SK-N-MC (cell line): ENCODE data around the gene TSHZ2.

Experiments used
- DNase-seq: peaks from one replicate; pipeline ENCODE4 v3.0.0-alpha.2; 2011; ENCODE audit warnings: low read depth, low spot score
- H3K27ac ChIP-seq: fragments of 200-600 bp; sonication (generic); 2 replicates; pipeline ENCODE4 v1.5.1; 2016; ENCODE audit warnings: mixed run types
- H3K36me3 ChIP-seq: fragments of 200-600 bp; sonication (generic); 2 replicates; pipeline ENCODE4 v1.6.1; 2017; ENCODE audit warnings: antibody characterized with exemption, low read length, mixed read lengths; ENCODE audit not compliant: insufficient read depth
- H3K4me3 ChIP-seq: fragments of 200-600 bp; sonication (generic); 2 replicates; pipeline ENCODE4 v1.5.1; 2016
- H3K9ac ChIP-seq: fragments of 200-600 bp; sonication (generic); 2 replicates; pipeline ENCODE4 v1.8.0; 2017; ENCODE audit warnings: mixed run types, mixed read lengths; ENCODE audit not compliant: insufficient read length
- H3K9me3 ChIP-seq: fragments of 200-600 bp; sonication (generic); 2 replicates; pipeline ENCODE4 v1.6.1; 2017; ENCODE audit warnings: low read depth, mild to moderate bottlenecking, antibody characterized with exemption, low read length, moderate library complexity, mixed read lengths
- EZH2 ChIP-seq: fragments of 200-600 bp; sonication (generic); IDR thresholded peaks from one replicate; pipeline ENCODE4 v1.6.1; 2017; ENCODE audit warnings: antibody characterized with exemption
- FOXP2 ChIP-seq: optimal IDR thresholded peaks from 2 replicates; pipeline ENCODE3; 2011; ENCODE audit warnings: mild to moderate bottlenecking, moderate library complexity; ENCODE audit not compliant: insufficient read depth; ENCODE audit errors: extremely low read length, control extremely low read depth
- POLR2AphosphoS5 ChIP-seq: IDR thresholded peaks from 2 replicates; pipeline ENCODE4 v1.6.1; 2012; ENCODE audit warnings: mild to moderate bottlenecking, low read depth, low read length, borderline replicate concordance

TSHZ2 gene, protein sequence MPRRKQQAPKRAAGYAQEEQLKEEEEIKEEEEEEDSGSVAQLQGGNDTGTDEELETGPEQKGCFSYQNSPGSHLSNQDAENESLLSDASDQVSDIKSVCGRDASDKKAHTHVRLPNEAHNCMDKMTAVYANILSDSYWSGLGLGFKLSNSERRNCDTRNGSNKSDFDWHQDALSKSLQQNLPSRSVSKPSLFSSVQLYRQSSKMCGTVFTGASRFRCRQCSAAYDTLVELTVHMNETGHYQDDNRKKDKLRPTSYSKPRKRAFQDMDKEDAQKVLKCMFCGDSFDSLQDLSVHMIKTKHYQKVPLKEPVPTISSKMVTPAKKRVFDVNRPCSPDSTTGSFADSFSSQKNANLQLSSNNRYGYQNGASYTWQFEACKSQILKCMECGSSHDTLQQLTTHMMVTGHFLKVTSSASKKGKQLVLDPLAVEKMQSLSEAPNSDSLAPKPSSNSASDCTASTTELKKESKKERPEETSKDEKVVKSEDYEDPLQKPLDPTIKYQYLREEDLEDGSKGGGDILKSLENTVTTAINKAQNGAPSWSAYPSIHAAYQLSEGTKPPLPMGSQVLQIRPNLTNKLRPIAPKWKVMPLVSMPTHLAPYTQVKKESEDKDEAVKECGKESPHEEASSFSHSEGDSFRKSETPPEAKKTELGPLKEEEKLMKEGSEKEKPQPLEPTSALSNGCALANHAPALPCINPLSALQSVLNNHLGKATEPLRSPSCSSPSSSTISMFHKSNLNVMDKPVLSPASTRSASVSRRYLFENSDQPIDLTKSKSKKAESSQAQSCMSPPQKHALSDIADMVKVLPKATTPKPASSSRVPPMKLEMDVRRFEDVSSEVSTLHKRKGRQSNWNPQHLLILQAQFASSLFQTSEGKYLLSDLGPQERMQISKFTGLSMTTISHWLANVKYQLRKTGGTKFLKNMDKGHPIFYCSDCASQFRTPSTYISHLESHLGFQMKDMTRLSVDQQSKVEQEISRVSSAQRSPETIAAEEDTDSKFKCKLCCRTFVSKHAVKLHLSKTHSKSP (N-terminal part only)

DNA sequence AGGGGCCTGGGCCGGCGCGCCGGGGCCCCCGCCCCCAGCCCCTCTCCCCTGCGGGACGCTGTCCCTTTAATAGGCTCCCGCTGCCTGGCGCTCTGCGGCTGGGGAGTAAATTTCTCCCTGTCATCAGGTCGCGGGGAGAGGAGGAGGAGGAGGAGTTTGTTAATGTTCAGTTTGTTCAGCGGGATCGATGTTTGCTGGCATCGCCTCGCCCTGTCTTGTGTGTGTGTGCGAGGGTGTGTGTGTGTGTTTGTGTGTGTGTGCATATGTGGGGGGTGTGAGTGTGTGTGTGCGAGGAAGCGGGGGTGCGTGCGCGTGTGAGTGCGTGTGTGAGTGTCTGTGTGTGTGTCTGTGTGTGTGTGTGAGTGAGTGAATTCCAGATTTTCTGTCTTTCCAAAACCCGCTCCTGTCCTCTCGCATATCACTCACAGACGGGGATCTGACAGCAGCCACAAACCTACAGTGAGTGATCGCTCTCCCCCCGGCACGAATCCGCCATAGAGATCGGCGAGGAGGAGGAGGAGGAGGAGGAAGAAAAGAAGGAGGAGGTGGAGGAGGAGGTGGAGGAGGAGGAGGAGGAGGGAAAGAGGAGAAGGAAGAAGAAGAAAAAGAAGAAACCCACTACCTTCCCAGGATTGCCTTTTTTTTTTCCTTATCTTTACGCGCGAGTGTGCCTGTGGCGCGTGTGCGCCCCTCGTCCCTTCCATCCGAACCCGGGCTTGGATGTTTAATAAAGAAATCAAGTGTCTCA is at the start of gene TSHZ2:
TSS of gene TSHZ2 (plus strand) at position 169 of the 748 bp plus-strand sequence. CDS start 936 bp downstream, outside the sequence.
- no peak within 1 kb of the TSS for H3K27ac ChIP-seq
- TF ChIP-seq EZH2 = no peak
- peak; percentile 46; the same call in 1 of the 2 replicates for TF ChIP-seq POLR2AphosphoS5
- H3K9ac ChIP-seq = peak within 1 kb of the TSS; percentile 67
- no peaks in the 10 kb centered on the region for H3K9me3 ChIP-seq
- no peak for DNase-seq
- H3K36me3 ChIP-seq = no peaks in the 10 kb centered on the region
- H3K4me3 ChIP-seq = peak within 1 kb of the TSS; percentile 91

DNA sequence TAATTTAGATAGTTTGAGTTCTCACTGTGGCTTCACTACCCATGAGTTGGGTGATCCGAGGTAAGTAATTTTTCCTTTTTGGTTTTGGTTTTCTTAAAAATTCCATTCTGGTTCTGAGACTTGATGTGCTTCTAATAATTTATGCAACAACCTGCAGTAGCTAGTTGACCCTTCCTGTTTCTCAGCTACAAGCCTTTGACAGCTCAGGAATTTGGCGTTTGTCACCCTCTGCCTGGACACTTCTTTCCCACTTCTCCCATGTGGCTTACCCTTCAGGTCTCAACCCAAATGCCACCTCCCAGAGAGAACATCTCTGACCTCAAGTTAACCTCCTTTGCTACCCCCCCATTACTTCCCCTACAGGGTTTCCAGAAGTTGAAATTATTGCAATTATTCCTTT is 49.7 kb upstream of the TSHZ2 start:
- Histone ChIP-seq H3K4me3 (no peak overlapping the region), H3K9me3 (no peaks in the 10 kb centered on the region), H3K36me3 (no peaks in the 10 kb centered on the region), H3K9ac (no peak overlapping the region), H3K27ac (no peak overlapping the region)
- no peak for DNase-seq
- TF ChIP-seq EZH2 (no peak), FOXP2 (no peak), POLR2AphosphoS5 (no peak)

DNA sequence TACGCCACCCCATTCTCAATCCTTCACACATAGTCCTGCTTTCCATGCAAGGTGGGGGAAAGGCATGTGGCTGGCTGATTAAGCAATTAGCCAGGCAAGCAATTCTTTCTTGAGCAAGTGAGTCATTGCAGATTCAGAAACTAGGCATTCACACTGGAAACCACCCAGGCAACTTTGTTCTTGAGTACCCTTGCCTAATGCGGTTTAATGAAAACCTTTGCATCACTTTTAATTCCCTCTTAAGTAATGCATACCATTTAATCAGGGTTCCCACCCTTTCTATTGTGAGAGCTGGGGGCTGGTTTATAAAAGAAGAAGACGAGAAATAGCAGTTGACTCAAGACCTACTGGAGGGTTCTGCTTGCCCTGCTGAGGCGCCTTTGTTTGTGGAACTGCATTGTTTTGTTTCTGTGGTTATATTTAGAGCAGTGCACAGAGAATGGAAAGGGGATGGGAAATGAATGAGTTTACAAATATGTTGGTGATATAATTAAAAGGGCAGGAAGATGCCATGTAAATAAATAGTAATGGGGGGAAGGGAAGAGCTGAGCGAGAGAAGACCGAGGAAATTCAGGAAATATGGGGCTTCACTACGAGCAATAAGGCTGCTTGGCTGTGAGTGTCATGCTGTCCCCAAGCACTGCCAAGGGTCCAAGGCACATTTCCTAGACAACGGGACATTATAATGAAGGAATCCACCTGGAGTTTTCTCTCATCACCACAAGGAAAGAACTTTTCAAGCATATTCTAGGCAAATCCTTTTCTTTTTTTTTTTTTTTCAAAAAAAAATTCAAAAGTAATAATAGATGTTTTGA is 48.8 kb upstream of the TSHZ2 start:
- no peak for DNase-seq
- H3K27ac ChIP-seq = no peak overlapping the region
- H3K9ac ChIP-seq = no peak overlapping the region

DNA sequence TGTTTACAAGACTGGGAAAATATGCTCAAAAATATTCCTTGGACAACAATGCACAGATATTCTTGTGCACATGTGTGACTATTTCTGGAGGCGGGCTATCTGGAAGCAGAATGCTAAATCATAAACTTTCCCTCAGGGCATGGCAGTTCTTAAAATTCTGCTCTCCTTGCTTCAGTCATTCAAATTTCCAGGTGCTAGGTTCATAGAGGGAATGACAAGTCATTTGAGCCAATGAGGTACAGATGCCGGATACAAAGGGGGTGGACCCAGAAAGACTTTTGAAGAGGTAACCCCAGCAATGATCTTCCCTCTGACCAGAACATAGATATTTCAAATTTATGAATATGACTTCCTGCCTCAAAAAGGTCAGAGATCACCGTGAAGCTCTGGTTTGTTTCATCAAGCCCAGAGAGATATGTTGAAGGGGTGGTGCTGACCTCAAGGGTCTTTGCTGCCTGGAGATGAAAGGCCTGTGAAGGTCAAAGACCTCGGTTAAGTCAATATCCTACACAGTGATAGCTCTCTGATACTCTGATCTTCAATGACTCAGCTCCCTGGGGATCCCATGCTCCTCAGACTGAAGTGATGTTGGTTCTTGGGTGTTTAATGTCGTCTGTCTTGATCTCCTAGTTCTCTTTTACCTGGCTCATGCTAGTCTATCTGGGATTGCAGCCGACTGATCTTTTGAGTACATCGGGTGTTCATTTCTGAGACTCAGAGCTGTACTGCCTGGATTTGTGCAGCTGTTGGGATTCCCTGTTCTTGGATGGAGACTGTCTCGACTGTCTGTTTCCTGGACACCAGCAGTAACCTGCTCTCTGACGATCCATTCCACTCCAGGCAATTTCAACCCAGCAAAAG is 47.5 kb upstream of the TSHZ2 start:
- Histone ChIP-seq H3K9ac (no peak overlapping the region), H3K4me3 (no peak overlapping the region), H3K36me3 (no peaks in the 10 kb centered on the region), H3K9me3 (no peaks in the 10 kb centered on the region), H3K27ac (no peak overlapping the region)
- DNase-seq = no peak
- no peak for TF ChIP-seq FOXP2
- TF ChIP-seq POLR2AphosphoS5 = no peak
- TF ChIP-seq EZH2 = no peak

More for the DNA sequence above, 48.8 kb upstream of the TSHZ2 start:
- H3K9me3 ChIP-seq = no peaks in the 10 kb centered on the region
- TF ChIP-seq FOXP2 (no peak), EZH2 (no peak), POLR2AphosphoS5 (no peak)
- H3K36me3 ChIP-seq = no peaks in the 10 kb centered on the region
- no peak overlapping the region for H3K4me3 ChIP-seq

DNA sequence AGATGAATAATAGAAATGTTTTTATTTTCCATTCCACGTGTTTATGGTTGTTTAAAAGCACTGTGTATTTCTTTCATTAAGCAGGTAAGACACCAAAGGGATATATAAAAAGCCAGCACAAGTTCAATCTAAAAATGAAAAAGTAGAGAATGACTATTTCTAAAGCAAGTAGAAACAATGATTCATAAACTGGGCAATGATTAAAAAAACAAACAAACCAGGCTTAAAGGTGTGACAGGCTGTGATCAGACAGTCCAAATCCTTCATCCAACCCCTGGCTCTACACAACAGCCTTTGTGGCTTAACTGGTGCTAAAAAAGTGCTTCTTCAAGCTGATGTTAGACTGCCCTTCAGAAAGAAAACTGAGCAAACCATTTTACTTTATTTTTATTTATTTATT is 45.7 kb upstream of the TSHZ2 start:
- TF ChIP-seq POLR2AphosphoS5 (no peak), FOXP2 (no peak), EZH2 (no peak)
- Histone ChIP-seq H3K4me3 (no peak overlapping the region), H3K36me3 (no peaks in the 10 kb centered on the region), H3K9me3 (no peaks in the 10 kb centered on the region), H3K27ac (no peak overlapping the region), H3K9ac (no peak overlapping the region)
- DNase-seq = no peak

DNA sequence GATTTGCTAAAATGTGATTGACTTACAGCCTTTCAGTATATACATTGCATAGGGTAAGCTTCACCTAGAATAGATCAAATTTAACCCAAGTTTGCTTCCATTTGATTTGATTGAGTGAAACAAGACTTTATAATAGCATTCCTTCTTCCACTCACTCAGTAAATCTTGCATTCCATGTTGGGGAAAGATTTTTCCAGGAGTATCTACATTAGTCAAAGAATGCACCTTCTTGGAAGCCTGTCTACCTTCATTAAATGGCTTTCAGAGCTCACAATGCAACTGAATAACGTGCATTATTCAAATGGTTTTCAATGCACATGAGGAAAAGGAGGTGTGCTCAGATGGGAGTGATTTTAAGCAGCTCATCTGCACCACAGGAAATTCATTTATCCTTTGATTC is 38.3 kb upstream of the TSHZ2 start:
- Histone ChIP-seq H3K27ac (no peak overlapping the region), H3K9ac (no peak overlapping the region), H3K36me3 (no peaks in the 10 kb centered on the region), H3K4me3 (no peak overlapping the region), H3K9me3 (no peaks in the 10 kb centered on the region)
- TF ChIP-seq EZH2 = no peak
- TF ChIP-seq FOXP2 = no peak
- TF ChIP-seq POLR2AphosphoS5 = no peak
- no peak for DNase-seq
